ENCODE results near the gene A3GALT2.

A3GALT2 gene

GRCh38 chr1:33350611-33351280 is 29.8 kb upstream of the A3GALT2 start:
- DNase-seq (ENCODE audit: low spot score): no peak

GRCh38 chr1:33349778-33350610 is 29.1 kb upstream of the A3GALT2 start:
- peak; percentile 94 for DNase-seq (ENCODE audit: low spot score)

GRCh38 chr1:33349081-33349759 is 28.3 kb upstream of the A3GALT2 start:
- DNase-seq (ENCODE audit: low spot score): no peak

GRCh38 chr1:33348676-33349080 is 27.8 kb upstream of the A3GALT2 start:
- no peak for DNase-seq (ENCODE audit: low spot score)

- DNase-seq (ENCODE audit: low spot score): no peak
Measured at GRCh38 chr1:33348194-33348593, 27.3 kb upstream of the A3GALT2 start.

GRCh38 chr1:33347650-33347992 is 26.7 kb upstream of the A3GALT2 start:
- no peak for DNase-seq (ENCODE audit: low spot score)

GRCh38 chr1:33346927-33347649 is 26.2 kb upstream of the A3GALT2 start:
- DNase-seq (ENCODE audit: low spot score): no peak

GRCh38 chr1:33346533-33346926 is 25.6 kb upstream of the A3GALT2 start:
- DNase-seq (ENCODE audit: low spot score): no peak

- no peak for DNase-seq (ENCODE audit: low spot score)
Measured at GRCh38 chr1:33344896-33345560, 24.1 kb upstream of the A3GALT2 start.

- DNase-seq (ENCODE audit: low spot score): no peak
Measured at GRCh38 chr1:33343539-33343938, 22.6 kb upstream of the A3GALT2 start.

- peak; percentile 76 for DNase-seq (ENCODE audit: low spot score)
Measured at GRCh38 chr1:33342041-33342723, 21.3 kb upstream of the A3GALT2 start.

- DNase-seq (ENCODE audit: low spot score): no peak
Measured at GRCh38 chr1:33341190-33341589, 20.3 kb upstream of the A3GALT2 start.

- no peak for DNase-seq (ENCODE audit: low spot score)
Measured at GRCh38 chr1:33339413-33339812, 18.5 kb upstream of the A3GALT2 start.

GRCh38 chr1:33338440-33339211 is 17.7 kb upstream of the A3GALT2 start:
- no peak for DNase-seq (ENCODE audit: low spot score)

- DNase-seq (ENCODE audit: low spot score): no peak
Measured at GRCh38 chr1:33338048-33338439, 17.1 kb upstream of the A3GALT2 start.

GRCh38 chr1:33337441-33337840 is 16.5 kb upstream of the A3GALT2 start:
- no peak for DNase-seq (ENCODE audit: low spot score)

GRCh38 chr1:33336580-33336979 is 15.7 kb upstream of the A3GALT2 start:
- DNase-seq (ENCODE audit: low spot score): no peak

GRCh38 chr1:33335020-33335419 is 14.1 kb upstream of the A3GALT2 start:
- DNase-seq (ENCODE audit: low spot score): no peak

- no peak for DNase-seq (ENCODE audit: low spot score)
Measured at GRCh38 chr1:33334081-33334552, 13.2 kb upstream of the A3GALT2 start.

- DNase-seq (ENCODE audit: low spot score): no peak
Measured at GRCh38 chr1:33332881-33333280, 12.0 kb upstream of the A3GALT2 start.

Measured in left forelimb (tissue), 1 donor.